Measurements from ENCODE around the gene ETV3L. TPM values are rescaled to one million over a fixed set of nuclear protein-coding genes. Genes with fewer than 3 reads are reported as not detected.
"Not testable (repeated sequence)": the region's sequence is repeated elsewhere in the genome, so short reads cannot be mapped to it uniquely, and the experiment has no call there.

The ETV3L gene
- total RNA-seq, 2 experiments from 2014 or later = not detected

DNA sequence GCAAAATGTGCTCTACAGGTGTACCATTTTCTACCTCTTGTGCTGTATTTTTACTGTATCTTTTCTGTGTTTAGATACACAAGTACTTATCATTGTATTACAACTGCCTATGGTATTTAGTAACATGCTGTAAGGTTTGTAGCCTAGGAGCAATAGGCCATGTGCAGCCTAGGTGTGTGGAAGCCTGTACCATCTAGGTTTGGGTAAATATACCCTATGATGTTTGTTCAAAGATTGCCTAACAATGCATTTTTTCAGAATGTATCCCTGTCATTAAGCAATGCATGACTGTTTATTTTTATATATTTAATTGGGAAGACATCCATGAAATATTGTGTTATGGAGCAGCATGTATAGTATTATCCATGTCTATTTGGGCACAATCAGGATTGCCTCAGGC is 11.0 kb downstream of the ETV3L start:
- Mint-ChIP-seq H3K36me3 (no peaks in the 10 kb centered on the region), H3K4me1 (peaks cover 2% of the 10 kb centered on the region), H3K9me3 (no peaks in the 10 kb centered on the region), H3K27ac (no peak overlapping the region), H3K27me3 (peaks cover 7% of the 10 kb centered on the region), H3K4me3 (no peak overlapping the region)
- no peak for DNase-seq

DNA sequence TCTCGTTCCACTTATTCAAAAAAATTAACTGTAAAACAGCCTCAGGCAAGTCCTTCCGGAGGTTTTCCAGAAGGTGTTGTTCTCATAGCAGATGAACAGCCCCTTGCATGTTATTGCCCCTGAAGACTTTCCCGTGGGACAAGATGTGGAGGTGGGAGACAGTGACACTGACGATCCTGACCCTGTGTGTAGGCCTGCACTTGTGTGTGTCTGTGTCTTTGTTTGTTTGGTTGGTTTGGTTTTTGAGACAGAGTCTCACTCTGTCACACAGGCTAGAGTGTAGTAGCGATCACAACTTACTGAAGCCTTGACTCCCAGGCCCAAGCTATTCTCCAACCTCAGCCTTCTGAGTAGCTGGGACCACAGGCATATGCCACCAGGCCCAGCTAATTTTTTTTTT is 12.6 kb downstream of the ETV3L start:
- H3K9me3 Mint-ChIP-seq = no peaks in the 10 kb centered on the region
- H3K4me1 Mint-ChIP-seq = peaks cover 2% of the 10 kb centered on the region
- no peak overlapping the region for H3K4me3 Mint-ChIP-seq
- H3K27me3 Mint-ChIP-seq = peaks cover 11% of the 10 kb centered on the region
- DNase-seq = no peak
- no peak overlapping the region for H3K27ac Mint-ChIP-seq
- H3K36me3 Mint-ChIP-seq = no peaks in the 10 kb centered on the region

DNA sequence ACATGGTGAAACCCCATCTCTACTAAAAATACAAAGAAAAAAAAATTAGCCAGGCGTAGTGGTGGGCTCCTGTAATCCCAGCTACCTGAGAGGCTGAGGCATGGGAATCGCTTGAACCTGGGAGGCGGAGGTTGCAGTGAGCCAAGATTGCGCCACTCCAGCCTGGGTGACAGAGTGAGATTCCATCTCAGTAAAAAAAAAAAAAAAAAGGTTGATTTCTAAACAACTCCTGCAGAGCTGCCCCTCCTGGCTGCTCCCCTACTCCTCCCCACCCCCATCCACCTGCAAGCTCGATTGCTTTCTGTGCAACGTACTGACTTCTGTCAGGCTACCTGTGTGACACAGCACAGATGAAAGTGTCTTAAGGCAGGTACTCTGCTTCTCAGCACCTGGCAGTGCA is 13.3 kb downstream of the ETV3L start:
- H3K27ac Mint-ChIP-seq = no peak overlapping the region
- H3K4me1 Mint-ChIP-seq = peaks cover 2% of the 10 kb centered on the region
- no peak overlapping the region for H3K4me3 Mint-ChIP-seq
- H3K9me3 Mint-ChIP-seq = no peaks in the 10 kb centered on the region
- H3K27me3 Mint-ChIP-seq = peaks cover 11% of the 10 kb centered on the region
- no peak for DNase-seq
- no peaks in the 10 kb centered on the region for H3K36me3 Mint-ChIP-seq

DNA sequence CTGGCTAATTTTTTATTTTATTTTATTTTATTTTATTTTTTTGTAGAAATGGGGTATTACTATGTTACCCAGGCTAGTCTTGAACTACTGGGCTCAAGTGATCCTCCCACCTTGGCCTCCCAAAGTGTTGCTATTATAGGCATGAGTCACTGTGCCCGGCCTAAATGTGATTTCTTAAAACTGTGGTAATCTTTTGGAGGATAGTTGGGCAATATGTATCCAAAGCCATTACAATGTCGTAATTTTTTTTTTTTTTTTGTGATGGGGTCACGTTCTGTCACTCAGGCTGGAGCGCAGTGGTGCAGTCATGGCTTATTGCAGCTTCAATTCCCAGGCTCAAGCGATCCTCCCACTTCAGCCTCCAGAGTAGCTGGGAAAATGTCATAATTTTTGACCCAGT is 14.2 kb downstream of the ETV3L start:
- H3K27me3 Mint-ChIP-seq = peaks cover 11% of the 10 kb centered on the region
- H3K27ac Mint-ChIP-seq = no peak overlapping the region
- no peak overlapping the region for H3K4me3 Mint-ChIP-seq
- H3K36me3 Mint-ChIP-seq = no peaks in the 10 kb centered on the region
- H3K4me1 Mint-ChIP-seq = peaks cover 2% of the 10 kb centered on the region
- H3K9me3 Mint-ChIP-seq = no peaks in the 10 kb centered on the region
- no peak for DNase-seq

DNA sequence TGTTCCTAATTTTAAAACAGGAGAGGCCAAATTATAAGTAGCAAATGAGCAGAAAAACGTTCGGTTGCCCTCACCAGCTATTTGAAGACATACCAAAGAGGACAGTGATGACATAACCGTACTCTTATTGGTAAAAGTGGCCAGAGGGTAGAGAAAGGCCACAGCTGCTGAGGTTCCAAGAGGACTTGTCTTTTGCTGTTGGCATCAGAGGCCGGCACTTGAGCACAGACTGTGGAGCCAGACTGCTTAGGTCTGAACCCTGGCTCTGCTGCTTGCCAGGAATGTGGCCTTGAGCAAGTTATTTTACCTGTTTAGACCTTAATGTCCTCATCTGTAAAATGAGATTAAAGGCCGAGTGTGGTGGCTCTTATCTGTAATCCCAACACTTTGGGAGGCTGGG is 14.9 kb downstream of the ETV3L start:
- no peak for DNase-seq
- Mint-ChIP-seq H3K9me3 (no peaks in the 10 kb centered on the region), H3K4me1 (no peaks in the 10 kb centered on the region), H3K36me3 (no peaks in the 10 kb centered on the region), H3K4me3 (no peak overlapping the region), H3K27ac (no peak overlapping the region), H3K27me3 (peaks cover 5% of the 10 kb centered on the region)

DNA sequence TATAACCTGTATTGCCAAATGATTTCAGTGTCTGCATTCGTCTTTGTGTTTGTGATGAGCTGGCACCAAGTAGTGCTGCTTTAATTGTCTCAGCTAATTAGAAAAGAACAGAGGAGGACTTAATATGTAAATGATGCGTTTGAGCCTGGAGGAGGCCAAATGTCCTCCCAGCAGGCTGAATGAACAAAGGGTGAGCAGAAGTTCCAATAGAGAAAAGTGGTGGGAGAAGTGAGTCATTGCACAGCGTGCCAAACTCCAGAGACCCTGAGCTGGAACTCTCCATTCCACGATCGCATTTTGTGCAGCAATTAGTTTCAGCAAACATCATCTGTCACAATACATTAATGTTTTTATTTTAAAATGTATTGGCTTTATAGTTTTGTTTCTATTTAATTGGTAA is 17.9 kb downstream of the ETV3L start:
- Mint-ChIP-seq H3K4me1 (no peaks in the 10 kb centered on the region), H3K27ac (no peak overlapping the region), H3K27me3 (peaks cover 14% of the 10 kb centered on the region), H3K9me3 (no peaks in the 10 kb centered on the region), H3K36me3 (no peaks in the 10 kb centered on the region), H3K4me3 (no peak overlapping the region)
- DNase-seq = no peak

DNA sequence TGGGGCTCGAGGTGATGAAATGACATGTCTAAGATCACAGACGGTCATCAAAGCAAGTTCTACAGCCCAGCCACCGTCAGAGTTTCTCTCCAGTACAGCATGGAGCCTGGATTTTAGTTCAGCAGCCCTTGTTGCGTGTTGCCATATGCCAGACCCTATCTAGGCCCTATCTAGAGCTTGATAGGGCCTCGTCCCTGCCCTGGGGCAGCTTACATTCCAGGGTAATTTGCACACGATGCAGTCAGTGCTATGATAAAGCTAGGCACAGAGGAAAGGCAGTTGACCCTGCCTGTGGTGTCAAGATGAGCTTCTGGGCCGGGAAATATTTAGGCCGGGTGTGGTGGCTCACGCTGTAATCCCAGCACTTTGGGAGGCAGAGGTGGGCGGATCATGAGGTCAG is 18.9 kb downstream of the ETV3L start:
- Mint-ChIP-seq H3K4me1 (no peaks in the 10 kb centered on the region), H3K27ac (no peak overlapping the region), H3K4me3 (no peak overlapping the region), H3K36me3 (no peaks in the 10 kb centered on the region), H3K27me3 (peaks cover 14% of the 10 kb centered on the region), H3K9me3 (no peaks in the 10 kb centered on the region)
- DNase-seq = no peak

DNA sequence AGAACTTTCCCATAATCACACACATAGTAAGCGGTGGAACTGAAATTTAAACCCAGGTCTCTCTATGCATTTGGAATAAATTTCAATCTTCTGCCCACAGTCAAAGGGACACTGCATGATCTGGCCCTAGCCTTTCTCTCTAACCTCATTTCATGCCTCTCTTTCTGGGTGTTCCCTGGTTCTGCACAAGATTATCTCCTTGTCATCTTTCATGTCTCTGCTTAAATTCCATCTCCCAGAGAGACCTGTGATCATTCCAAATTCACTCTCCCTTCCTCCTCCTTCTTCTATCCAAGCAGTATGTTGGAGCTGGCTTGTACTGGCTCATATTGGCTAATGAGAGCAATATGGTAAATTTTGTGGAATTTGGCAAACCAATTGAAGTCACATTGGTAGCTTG is 22.2 kb downstream of the ETV3L start:
- no peak for DNase-seq
- H3K4me1 Mint-ChIP-seq = no peaks in the 10 kb centered on the region
- no peak overlapping the region for H3K27ac Mint-ChIP-seq
- no peak overlapping the region for H3K4me3 Mint-ChIP-seq
- H3K9me3 Mint-ChIP-seq = no peaks in the 10 kb centered on the region
- H3K27me3 Mint-ChIP-seq = peaks cover 21% of the 10 kb centered on the region
- H3K36me3 Mint-ChIP-seq = no peaks in the 10 kb centered on the region

DNA sequence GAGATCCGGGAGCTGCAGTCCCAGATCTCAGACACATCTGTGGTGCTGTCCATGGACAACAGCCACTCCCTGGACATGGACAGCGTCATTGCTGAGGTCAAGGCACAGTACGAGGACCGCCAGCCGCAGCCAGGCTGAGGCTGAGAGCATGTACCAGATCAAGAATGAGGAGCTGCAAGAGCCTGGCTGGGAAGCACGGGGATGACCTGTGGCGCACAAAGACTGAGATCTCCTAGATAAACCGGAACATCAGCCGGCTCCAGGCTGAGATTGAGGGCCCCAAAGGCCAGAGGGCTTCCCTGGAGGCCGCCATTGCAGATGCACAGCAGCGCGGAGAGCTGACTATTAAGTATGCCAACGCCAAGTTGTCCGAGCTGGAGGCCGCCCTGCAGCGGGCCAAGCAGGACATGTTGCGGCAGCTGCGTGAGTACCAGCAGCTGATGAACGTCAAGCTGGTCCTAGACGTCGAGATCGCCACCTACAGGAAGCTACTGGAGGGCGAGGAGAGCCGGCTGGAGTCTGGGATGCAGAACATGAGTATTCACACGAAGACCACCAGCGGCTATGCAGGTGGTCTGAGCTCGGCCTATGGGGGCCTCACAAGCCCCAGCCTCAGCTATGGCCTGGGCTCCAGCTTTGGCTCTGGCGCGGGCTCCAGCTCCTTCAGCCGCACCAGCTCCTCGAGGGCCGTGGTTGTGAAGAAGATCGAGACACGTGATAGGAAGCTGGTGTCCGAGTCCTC is 25.5 kb downstream of the ETV3L start:
- H3K4me1 Mint-ChIP-seq = no peaks in the 10 kb centered on the region
- H3K9me3 Mint-ChIP-seq = no peaks in the 10 kb centered on the region
- H3K4me3 Mint-ChIP-seq = no peak overlapping the region
- H3K27me3 Mint-ChIP-seq = peaks cover 21% of the 10 kb centered on the region
- no peak overlapping the region for H3K27ac Mint-ChIP-seq
- peak; percentile 48 for DNase-seq
- no peaks in the 10 kb centered on the region for H3K36me3 Mint-ChIP-seq

DNA sequence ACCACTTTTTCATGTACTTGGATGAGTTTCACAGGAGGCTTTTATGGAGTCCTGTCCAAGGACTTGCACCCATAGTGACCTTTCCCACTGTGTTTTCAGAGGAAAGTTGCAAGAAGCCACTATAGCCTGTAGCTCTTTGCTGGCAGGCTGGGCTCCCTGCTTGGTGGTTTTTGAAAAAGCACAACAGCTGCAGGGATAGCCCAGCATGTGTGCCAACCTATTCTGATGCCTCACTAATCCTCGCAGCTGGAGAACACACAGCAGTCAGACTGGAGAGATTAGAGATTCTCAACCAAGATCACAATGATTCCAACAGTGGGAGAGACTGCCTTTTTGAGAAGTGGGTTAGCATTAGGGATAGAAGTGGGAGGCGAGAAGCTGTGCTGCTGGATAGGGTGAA is 30.0 kb downstream of the ETV3L start:
- Mint-ChIP-seq H3K27me3 (peaks cover 49% of the 10 kb centered on the region), H3K36me3 (no peaks in the 10 kb centered on the region), H3K27ac (no peak overlapping the region), H3K9me3 (peaks cover 1% of the 10 kb centered on the region), H3K4me3 (no peak overlapping the region), H3K4me1 (no peaks in the 10 kb centered on the region)
- DNase-seq = no peak

DNA sequence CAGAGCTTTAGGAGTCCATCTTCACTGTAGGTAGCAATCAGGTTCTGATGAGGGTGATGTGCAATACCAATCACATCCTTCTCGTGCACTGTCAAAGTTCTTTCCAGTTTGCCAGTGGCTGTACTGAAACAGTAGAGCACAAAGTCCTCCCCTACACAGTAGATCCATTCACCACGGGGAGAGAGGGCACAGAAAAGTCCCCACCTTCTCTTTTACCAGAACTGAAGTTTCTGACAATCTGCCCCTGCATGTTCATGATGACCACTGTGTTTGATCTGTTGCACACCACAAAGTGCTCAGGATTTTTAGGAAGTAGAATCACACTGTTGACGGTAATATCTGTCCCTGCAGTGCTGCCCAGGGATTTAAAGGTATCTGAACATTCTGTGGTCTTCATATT is 40.4 kb downstream of the ETV3L start:
- H3K4me3 Mint-ChIP-seq, DNase-seq, H3K36me3 Mint-ChIP-seq, H3K4me1 Mint-ChIP-seq, H3K27ac Mint-ChIP-seq, H3K9me3 Mint-ChIP-seq: not testable (repeated sequence)
- peaks cover 45% of the 10 kb centered on the region for H3K27me3 Mint-ChIP-seq

DNA sequence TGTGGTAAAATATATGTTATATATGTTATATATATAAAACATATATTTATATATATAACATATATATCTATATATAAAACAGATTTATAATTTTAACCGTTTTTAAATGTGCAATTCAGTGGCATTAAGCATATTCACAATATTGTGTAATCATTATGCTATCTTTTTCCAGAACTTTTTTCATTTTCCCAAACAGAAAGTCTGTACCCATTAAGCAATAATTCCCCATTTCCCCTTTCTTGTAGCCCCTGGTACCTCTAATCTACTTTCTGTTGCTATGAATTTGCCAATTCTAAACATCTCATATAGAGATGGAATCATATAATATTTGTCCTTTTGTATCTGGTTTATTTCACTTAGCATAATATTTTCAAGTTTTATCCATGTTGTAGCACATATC is 43.3 kb downstream of the ETV3L start:
- H3K4me1 Mint-ChIP-seq = no peaks in the 10 kb centered on the region
- no peak for DNase-seq
- H3K9me3 Mint-ChIP-seq = peaks cover 7% of the 10 kb centered on the region
- H3K27ac Mint-ChIP-seq = no peak overlapping the region
- peaks cover 59% of the 10 kb centered on the region for H3K27me3 Mint-ChIP-seq
- H3K36me3 Mint-ChIP-seq = no peaks in the 10 kb centered on the region
- H3K4me3 Mint-ChIP-seq = no peak overlapping the region

DNA sequence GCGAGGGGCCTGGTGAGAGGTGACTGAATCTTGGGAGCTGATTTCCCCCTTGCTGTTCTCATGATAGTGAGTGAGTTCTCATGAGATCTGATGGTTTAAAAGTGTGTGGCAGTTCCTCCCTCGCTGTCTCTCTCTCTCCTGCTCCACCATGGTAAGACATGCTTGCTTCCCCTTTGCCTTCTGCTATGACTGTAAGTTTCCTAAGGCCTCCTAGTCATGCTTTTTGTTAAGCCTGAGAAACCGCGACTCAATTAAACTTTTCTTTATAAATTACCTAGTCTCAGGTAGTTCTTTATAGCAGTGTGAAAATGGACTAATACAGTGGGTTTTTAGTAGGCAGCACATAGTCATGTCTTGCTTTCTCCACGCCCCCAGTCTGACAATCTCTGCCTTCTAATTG is 43.9 kb downstream of the ETV3L start:
- H3K9me3 Mint-ChIP-seq, H3K27ac Mint-ChIP-seq, H3K4me1 Mint-ChIP-seq, DNase-seq, H3K36me3 Mint-ChIP-seq, H3K4me3 Mint-ChIP-seq: not testable (repeated sequence)
- peaks cover 59% of the 10 kb centered on the region for H3K27me3 Mint-ChIP-seq

DNA sequence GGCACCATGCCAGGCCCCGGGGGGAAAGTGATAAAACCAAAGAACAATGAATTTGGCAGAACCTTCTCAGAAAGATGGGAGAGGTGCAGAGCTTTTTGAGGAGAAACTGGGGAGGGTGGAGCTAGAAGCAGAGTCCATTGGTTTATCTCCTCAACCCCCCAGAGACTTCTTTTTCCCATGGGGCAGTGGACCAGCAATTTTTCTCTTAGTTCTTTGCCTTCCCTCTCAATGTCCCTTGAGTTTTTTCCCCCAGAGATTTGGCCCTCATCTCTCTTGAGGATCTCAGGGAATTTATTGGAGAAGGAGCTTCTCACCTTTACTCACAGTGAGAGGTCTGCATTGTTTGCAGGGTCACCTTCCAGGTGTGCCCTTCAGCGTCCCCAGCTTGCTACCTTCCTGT is 48.8 kb downstream of the ETV3L start:
- peaks cover 5% of the 10 kb centered on the region for H3K9me3 Mint-ChIP-seq
- no peak overlapping the region for H3K27ac Mint-ChIP-seq
- H3K27me3 Mint-ChIP-seq = peaks cover 88% of the 10 kb centered on the region
- no peak overlapping the region for H3K4me3 Mint-ChIP-seq
- H3K4me1 Mint-ChIP-seq = peaks cover 12% of the 10 kb centered on the region
- no peak for DNase-seq
- H3K36me3 Mint-ChIP-seq = no peaks in the 10 kb centered on the region

DNA sequence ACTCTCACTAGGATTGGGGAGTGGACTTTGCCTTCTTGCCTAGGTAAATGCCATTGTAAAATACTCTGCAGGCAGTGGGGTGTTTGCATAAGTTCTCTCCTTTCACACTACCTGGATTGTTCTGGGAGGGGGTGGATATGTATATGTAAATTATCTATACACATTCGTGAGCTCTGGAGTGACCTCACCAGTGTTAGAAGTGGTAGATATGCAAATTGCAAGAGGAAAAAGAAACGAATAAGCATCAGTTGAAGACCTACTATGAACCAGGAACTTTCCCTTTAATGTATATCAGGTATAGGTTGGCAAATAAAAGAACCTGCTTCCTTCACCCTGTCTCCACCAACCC is 52.6 kb downstream of the ETV3L start:
- no peaks in the 10 kb centered on the region for H3K36me3 Mint-ChIP-seq
- no peak for DNase-seq
- peaks cover 17% of the 10 kb centered on the region for H3K4me1 Mint-ChIP-seq
- H3K9me3 Mint-ChIP-seq = peaks cover 1% of the 10 kb centered on the region
- no peak overlapping the region for H3K27ac Mint-ChIP-seq
- peaks cover 88% of the 10 kb centered on the region for H3K27me3 Mint-ChIP-seq
- no peak overlapping the region for H3K4me3 Mint-ChIP-seq

DNA sequence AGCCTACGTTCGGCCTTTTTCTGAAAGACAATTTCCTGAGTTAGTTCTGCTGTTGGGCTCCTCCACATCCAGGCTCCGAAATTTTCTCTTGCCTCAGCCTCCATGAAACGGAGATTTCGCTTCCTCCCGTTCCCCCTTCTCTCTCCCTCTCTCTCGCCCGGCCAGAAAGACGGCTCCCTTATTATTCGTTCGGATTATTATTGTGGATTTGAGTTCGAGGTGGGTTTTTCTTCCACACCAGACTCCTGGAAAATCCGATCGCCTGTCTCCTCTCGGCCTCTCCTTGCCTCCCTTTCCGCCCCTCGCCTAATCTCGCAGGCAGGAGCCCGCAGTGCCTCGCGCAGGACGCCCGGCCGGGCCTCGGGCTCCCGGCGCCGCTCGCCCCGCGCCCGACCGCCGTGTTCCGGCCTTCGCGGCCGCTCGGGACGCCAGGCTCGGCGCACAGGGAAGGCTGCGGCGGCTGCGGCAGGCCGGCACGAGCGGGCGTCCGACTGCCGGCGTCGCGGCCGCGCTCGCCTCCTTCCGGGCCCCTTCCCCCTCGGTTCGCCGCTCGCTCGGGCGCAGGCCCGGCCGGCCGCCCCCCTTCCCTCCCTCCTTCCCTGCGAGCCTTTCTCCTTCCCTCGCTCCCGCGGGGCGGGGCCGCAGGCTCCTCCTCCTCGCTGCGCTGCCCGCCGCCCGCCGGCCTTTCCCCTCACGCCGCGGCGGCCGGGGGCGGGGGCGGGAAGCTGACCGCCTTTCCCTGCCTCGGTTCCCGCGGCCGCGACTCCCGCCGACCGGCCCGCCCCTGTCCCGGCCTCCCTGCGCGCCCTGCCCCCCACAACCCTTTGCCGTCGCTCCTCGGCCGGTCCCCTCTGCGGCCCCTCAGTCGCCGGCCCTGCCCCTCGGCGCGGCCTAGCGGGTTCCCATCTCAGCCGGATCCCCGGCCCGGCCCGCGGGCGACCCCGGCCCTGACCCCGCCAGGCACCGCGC is 54.1 kb downstream of the ETV3L start, which contains the start of gene ARHGEF11:
Gene ARHGEF11, minus strand, starts transcription at position 493 of the 969 bp plus-strand sequence. CDS start 1,412 bp downstream, outside the sequence.
- peak; percentile 31 for DNase-seq
- Mint-ChIP-seq H3K4me1 (peaks cover 17% of the 10 kb centered on the region), H3K27me3 (peaks cover 88% of the 10 kb centered on the region), H3K9me3 (no peaks in the 10 kb centered on the region), H3K27ac (no peak within 1 kb of the TSS), H3K36me3 (no peaks in the 10 kb centered on the region), H3K4me3 (peak within 1 kb of the TSS; percentile 82)
